ENCODE data around the gene ATP2A2.
"Not testable (repeated sequence)": the region's sequence is repeated elsewhere in the genome, so short reads cannot be mapped to it uniquely, and the experiment has no call there.

The ATP2A2 gene

DNA sequence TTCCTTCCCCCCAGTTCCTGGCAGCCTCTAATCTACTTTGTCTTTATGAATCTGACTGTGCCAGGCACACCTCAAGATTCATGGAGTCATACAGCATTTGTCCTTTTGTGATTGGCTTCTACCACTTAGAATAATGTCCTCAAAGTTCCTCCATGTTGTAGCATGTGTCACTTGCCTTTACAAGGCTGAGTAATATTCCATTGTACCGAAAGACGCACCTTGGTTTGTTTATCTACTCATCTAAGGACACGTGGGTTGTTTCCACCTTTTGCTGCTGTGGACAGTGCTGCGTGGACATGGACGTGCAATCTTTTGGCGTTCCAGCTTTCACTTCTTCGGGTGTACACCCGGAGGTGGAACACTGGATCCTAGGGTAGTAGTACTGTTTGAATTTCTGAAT lies 88.9 kb downstream of the ATP2A2 start:
- no peak for DNase-seq (ENCODE audit: low read depth)

DNA sequence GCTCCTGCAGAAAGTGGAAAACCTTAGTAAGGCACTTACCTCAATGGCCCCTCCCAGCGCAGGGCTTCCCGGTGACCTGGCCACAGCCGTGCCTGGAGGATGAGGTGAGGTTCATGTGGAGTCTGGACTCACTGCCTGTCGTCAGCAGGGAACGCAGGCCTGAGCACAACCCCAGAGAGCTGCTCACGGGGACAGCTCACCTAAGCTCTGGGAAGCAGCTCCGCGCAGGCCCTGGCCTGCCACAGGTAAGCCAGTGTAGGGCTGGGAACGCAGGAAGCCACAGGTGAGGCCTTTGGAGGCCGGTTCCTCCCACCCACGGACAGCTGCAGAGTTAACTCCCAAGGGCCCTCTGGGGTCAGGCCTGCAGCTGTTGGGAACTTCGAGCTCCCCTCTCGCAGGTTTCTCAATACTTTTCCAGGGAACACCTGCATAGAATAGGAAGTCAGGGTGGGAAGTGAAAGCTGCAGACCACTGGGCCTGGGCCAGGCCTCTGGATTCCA lies 89.7 kb downstream of the ATP2A2 start:
- DNase-seq (ENCODE audit: low read depth): no peak

DNA sequence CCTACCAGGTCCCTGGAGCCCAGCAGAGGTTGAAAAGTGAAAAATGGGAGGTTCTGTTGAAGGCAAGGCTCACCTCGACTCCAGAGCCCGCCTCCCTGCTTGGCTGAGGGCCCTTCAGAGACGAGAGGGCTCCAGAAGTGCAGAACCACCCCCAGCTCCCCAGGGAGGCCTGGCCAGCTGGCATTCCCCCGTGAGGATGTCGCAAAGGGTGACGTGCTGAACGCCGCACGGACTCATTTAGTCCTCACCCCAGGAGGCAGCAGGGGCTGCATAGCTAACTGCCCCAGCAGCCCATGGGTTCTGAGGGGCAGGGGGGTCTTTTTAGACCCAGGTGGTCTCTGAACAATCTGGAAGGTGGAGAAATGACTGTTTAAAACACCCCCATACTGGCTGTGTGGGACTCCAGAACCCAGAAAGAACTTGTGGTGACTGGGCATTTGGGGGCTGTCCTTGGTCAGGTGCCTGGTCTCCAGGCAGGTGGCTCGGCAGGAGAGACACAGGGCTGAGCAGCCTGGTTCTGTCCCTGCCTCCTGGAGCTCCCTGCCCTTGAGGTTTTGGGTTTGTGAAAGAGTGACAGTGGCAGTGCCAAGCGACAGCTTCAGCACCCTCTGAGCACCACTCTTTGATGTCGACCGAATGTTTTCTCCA lies 90.5 kb downstream of the ATP2A2 start:
- no peak for DNase-seq (ENCODE audit: low read depth)

DNA sequence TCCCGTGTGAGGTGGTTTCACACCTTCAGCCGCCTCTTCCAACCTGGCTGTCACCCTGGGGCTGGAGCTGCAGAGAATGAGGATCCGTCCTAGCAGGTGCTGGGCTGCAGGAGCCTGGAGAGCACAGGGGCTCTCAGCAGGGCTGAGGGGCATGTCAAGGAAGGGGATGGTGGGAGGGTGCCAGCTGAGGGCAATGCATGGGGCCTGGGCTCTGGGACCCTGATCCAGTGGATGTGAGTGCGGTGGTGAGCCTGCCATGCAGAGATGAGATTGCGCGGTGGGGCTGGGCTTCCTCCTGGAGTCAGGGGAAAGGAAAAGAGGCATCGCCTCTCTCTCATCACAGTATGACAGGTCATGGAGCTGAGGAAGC lies 91.0 kb downstream of the ATP2A2 start:
- no peak for DNase-seq (ENCODE audit: low read depth)

DNA sequence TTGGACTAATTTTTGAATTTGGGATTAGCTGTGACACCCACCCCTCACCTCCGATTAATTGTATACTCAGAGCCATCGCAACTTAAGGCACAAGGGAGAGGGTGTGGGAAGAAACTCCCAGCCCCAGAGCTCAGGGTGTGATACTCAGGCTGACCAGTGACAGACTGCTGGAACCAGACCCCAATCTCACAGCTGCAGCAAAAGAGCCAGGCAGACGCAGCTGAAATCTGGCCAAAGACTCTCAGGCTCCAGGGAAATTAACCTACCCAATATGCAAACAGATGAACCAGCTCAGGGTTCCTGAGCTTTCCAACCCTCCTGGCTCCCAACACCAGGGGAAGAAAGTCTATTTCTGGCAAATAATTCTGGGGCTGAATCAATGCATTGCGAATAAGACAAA lies 92.0 kb downstream of the ATP2A2 start:
- DNase-seq (ENCODE audit: low read depth): no peak

DNA sequence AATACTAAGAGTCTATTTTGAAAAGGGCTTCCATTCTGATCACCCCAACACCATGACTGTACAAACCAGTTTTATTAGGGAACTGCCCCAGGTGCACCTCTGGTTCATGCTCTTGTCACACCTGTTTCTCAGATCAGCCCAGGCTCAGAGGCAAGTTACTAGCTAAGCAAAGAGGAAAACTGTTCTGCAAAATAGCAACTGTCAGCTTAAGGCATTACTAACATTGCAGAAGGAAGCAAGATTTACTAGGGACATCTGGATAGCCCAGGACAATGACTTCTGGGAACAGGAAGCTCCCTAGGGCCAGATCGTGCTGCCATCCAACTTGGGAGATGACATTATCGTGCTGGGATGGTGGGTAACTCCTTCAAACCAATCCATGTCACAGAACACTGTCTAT lies 92.4 kb downstream of the ATP2A2 start:
- DNase-seq (ENCODE audit: low read depth): no peak

DNA sequence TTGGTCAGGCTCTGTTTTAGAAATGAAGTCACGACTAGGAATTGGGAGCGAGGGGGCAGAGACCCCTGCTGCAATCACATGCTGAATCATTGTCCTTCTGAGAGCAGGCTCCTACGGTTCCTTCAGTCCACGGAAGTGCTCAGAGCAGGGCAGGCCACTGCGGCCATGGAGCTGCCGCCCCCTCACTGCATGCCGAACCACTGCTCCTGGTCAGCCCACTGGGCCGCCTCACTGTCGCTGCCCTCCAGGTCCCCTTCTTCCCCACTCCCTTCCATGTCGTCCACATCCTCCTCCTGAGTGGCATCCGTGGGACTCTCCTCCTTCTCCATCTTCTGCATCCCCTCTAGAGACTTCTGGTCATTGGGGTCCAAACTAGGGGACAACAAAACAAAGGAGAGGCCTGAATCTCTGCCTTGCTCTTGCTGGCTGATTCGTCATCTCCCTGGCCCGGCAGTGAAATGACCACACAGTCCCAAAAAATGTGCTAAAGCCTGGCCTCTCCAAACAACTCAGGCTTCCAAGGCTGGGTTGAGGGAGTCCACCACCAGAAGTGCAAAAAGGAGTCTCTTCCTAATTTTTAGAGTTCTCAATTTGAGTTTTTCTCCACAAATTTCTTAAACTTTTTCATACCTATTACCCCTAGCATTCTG lies 93.0 kb downstream of the ATP2A2 start:
- DNase-seq (ENCODE audit: low read depth): no peak

DNA sequence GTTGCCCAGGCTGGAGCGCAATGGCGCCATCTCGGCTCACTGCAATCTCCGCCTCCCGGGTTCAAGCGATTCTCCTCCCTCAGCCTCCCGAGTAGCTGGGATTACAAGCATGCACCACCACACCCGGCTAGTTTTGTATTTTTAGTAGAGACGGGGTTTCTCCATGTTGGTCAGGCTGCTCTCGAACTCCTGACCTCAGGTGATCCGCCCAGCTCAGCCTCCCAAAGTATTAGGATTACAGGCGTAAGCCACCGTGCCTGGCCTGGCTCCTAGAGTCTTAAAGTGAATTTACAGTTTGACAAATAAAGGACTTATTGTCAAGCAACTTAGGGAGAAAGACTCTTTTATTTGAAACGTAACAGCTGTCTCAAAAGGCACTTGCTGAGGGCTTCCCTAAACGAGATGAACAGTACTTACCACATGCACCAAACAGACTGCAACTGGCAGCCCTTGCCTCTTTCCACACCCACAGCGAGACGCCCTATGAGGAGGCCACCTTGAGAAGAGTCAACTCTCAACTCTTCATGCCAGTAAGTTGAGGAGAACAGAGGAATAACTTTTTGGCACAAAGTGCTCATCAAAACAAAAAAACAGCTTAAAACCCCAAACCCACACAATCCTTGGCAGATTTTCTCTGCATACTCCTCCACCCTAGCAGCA lies 97.2 kb downstream of the ATP2A2 start:
- DNase-seq (ENCODE audit: low read depth): not testable (repeated sequence)

DNA sequence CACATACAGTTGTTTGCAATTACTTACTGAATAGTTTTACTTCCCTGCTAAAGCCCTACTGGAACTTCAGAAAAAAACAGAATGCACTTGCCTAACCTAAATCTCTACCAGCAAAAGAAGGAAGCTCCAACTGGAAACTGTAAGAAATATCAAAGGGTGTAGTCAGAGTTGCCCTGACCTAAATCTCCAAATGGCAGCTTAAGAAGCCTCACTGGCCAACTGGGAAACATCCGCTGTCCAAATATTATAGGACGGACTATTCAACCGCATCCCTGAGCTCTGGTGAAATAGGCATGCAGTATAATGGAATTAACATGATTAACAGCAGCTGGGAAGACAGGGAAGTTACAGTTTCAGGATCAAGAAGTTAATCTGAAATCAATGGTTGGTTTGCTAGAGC lies 98.2 kb downstream of the ATP2A2 start:
- no peak for DNase-seq (ENCODE audit: low read depth)

DNA sequence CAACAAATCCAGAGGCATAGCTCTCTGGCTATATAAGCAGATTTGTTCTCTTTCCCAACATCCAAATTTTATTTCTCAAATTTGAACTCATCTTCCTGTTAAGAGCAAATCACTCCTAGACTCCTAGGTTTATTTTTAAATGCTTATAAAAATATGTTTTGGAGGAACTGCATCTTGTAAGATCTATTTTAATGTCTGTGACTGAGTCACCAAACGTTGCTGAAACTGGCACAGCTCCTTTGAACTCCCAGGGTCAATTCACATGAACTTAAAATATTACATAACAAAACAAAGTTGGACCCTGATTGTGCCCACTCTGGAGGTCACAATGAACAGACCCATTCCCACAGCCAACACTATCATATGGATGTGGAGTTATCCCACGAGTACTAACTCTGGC lies 98.6 kb downstream of the ATP2A2 start:
- no peak for DNase-seq (ENCODE audit: low read depth)

DNA sequence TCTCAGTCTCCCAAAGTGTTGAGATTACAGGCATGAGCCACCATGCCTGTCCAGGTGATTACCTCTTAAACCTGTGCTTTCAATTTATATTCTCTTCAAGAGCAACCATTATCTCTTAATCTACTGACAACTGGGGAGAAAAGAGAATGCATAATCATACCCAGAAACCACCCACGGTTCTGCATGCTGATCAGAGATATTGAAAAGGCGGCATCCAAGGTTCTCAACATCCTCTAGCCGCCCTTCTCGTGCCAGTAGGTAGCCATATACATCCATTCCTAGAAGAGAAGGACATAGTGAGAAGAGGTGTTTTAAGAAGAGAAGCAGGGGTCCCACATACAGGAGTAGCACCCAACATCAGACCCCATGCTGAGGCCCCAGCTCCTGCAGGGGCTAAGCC lies 101.6 kb downstream of the ATP2A2 start:
- no peak for DNase-seq (ENCODE audit: low read depth)

Data from activated T-helper 9 cell treated with anti-CD3 and anti-CD28 coated beads, Interleukin-2, amount 50 U/mL, for 16 hours (primary cell).